Tibial nerve (tissue), 4 donors: ENCODE data around the gene MAPK8. TPM values are rescaled to one million over a fixed set of nuclear protein-coding genes. Genes with fewer than 3 reads are reported as not detected.

Experiments
- DNase-seq, 2 donors: peaks; one replicate each; pipeline ENCODE4 v3.0.0-alpha.2; 2019; ENCODE audit warnings: low spot score in 2 of 2
- H3K27ac ChIP-seq, 4 donors: fragments of 200-600 bp; sonication (generic) in 3 of 4; one replicate each; pipeline ENCODE4 v1.5.1; 2017 to 2019; ENCODE audit warnings: mild to moderate bottlenecking in 1 of 4
- H3K27me3 ChIP-seq, 2 donors: fragments of 200-600 bp; sonication (generic) in 1 of 2; one replicate each; pipeline versions ENCODE4 v1.5.1 to v1.6.0; 2017 to 2019
- H3K36me3 ChIP-seq, 3 donors: fragments of 200-600 bp; sonication (generic); one replicate each; pipeline ENCODE4 v1.5.1; 2018 to 2019
- H3K4me1 ChIP-seq, 4 donors: fragments of 200-600 bp; sonication (generic) in 3 of 4; one replicate each; pipeline ENCODE4 v1.5.1; 2017 to 2019
- H3K4me3 ChIP-seq, 4 donors: fragments of 200-600 bp; sonication (generic) in 3 of 4; one replicate each; pipeline ENCODE4 v1.5.1; 2017 to 2019; ENCODE audit warnings: mild to moderate bottlenecking in 1 of 4, moderate library complexity in 1 of 4
- H3K9me3 ChIP-seq, 4 donors: fragments of 200-600 bp; sonication (generic) in 3 of 4; one replicate each; pipeline ENCODE4 v1.5.1; 2017 to 2019
- CTCF ChIP-seq, 5 experiments: fragments of 200-600 bp in 3 of 5; fragments of 450-650 bp in 2 of 5; sonication (generic) in 3 of 5; IDR thresholded peaks; one replicate each; pipeline ENCODE4 v1.5.1; 2016 to 2019; ENCODE audit warnings: antibody characterized with exemption in 5 of 5, mild to moderate bottlenecking in 3 of 5, moderate library complexity in 2 of 5
- EP300 ChIP-seq, 2 donors: sonication (generic); formaldehyde crosslinking; IDR thresholded peaks; one replicate each; pipeline ENCODE4 v1.6.1; 2017; ENCODE audit warnings: antibody characterized with exemption in 2 of 2, mild to moderate bottlenecking in 1 of 2
- POLR2A ChIP-seq, 2 donors: fragments of 450-650 bp; IDR thresholded peaks; one replicate each; pipeline ENCODE4 v1.6.1; 2017; ENCODE audit warnings: antibody characterized with exemption in 2 of 2, mild to moderate bottlenecking in 2 of 2, moderate library complexity in 2 of 2
- WGBS, 2 donors: methylation state at CpG; one replicate each; pipeline ENCODE4 v1.1.5; 2018; 5-methylcytosine and 5-hydroxymethylcytosine counted together
- total RNA-seq, 4 donors: library from RNA; depleted of rRNA; stranded (reverse); fragments of >200 nt; gene quantifications; one replicate each; pipeline ENCODE4 v1.1.0, GENCODE V29; 2016

Gene MAPK8
- total RNA-seq, 4 donors from 2014 or later, result 53.4 to 65.6 (median 62.2) TPM

- Histone ChIP-seq H3K4me1 (peaks cover 0 to 6% (median 0%) of the 10 kb centered on the region in 4 donors), H3K27ac (no peak overlapping the region), H3K27me3 (no peaks in the 10 kb centered on the region), H3K36me3 (peaks cover 0 to 17% (median 0%) of the 10 kb centered on the region in 3 donors), H3K4me3 (no peak overlapping the region), H3K9me3 (no peaks in the 10 kb centered on the region)
- DNase-seq, result no peak
- TF ChIP-seq CTCF (IDR thresholded peaks at IDR 0.05), result no peak
- TF ChIP-seq POLR2A (IDR thresholded peaks at IDR 0.05), result no peak
- no peak for TF ChIP-seq EP300 (IDR thresholded peaks at IDR 0.05)
- 89 to 95% methylated on average over 5 of the region's 5 CpGs for WGBS, 2 donors
These were observed 25.8 kb downstream of the MAPK8 start for GRCh38 chr10:48332166-48332870.

GRCh38 chr10:48332871-48333216 lies 26.4 kb downstream of the MAPK8 start:
- Histone ChIP-seq H3K36me3 (peaks cover 0 to 17% (median 0%) of the 10 kb centered on the region in 3 donors), H3K27me3 (no peaks in the 10 kb centered on the region)

GRCh38 chr10:48333856-48334255 lies 27.4 kb downstream of the MAPK8 start:
- Histone ChIP-seq H3K36me3 (peaks cover 0 to 17% (median 0%) of the 10 kb centered on the region in 3 donors), H3K27me3 (no peaks in the 10 kb centered on the region), H3K4me1 (peaks cover 0 to 6% (median 0%) of the 10 kb centered on the region in 4 donors), H3K27ac (no peak overlapping the region), H3K4me3 (no peak overlapping the region), H3K9me3 (no peaks in the 10 kb centered on the region)
- 87 to 94% methylated on average over 2 to 5 of the region's 6 CpGs for WGBS, 2 donors
- TF ChIP-seq POLR2A (IDR thresholded peaks at IDR 0.05) (no peak), EP300 (IDR thresholded peaks at IDR 0.05) (no peak), CTCF (IDR thresholded peaks at IDR 0.05) (no peak)
- no peak for DNase-seq

More at GRCh38 chr10:48332871-48333216, 26.4 kb downstream of the MAPK8 start:
- no peak for DNase-seq
- Histone ChIP-seq H3K9me3 (no peaks in the 10 kb centered on the region), H3K27ac (no peak overlapping the region), H3K4me1 (peaks cover 0 to 6% (median 0%) of the 10 kb centered on the region in 4 donors), H3K4me3 (no peak overlapping the region)
- no peak for TF ChIP-seq EP300 (IDR thresholded peaks at IDR 0.05)
- 100% methylated on average over 1 of the region's 1 CpG for WGBS, 2 donors

DNA sequence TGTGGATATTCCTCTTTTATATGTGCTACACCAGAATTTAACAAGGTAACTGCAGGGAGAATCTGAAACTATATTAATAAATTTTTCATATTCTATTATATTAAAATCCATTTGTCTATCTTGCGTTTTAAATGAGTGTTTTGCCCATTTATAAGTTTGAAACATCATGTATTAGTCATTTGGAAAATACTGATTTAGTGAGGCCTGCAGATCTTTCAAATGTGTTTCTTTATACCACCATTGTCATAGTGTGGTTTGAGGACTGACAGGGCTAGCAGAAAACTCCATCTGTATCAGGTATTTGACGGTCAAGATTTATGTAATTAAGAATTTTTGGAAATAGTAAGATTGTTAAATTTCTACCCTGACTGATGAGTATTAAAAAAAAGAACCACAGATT lies 29.3 kb downstream of the MAPK8 start:
- Histone ChIP-seq H3K36me3 (peaks cover 0 to 13% (median 0%) of the 10 kb centered on the region in 3 donors), H3K4me1 (peaks cover 0 to 6% (median 0%) of the 10 kb centered on the region in 4 donors), H3K27ac (no peak overlapping the region), H3K9me3 (no peaks in the 10 kb centered on the region), H3K4me3 (no peak overlapping the region), H3K27me3 (no peaks in the 10 kb centered on the region)
- DNase-seq, result no peak
- 94 to 96% methylated on average over 2 of the region's 2 CpGs for WGBS, 2 donors
- no peak for TF ChIP-seq POLR2A (IDR thresholded peaks at IDR 0.05)
- no peak for TF ChIP-seq EP300 (IDR thresholded peaks at IDR 0.05)
- no peak for TF ChIP-seq CTCF (IDR thresholded peaks at IDR 0.05)

GRCh38 chr10:48336978-48337599 lies 30.6 kb downstream of the MAPK8 start:
- Histone ChIP-seq H3K36me3 (peaks cover 0 to 13% (median 0%) of the 10 kb centered on the region in 3 donors), H3K4me3 (no peak overlapping the region), H3K9me3 (no peaks in the 10 kb centered on the region), H3K4me1 (peaks cover 0 to under 1% (median 0%) of the 10 kb centered on the region in 4 donors), H3K27ac (no peak overlapping the region), H3K27me3 (no peaks in the 10 kb centered on the region)
- WGBS, 2 donors, result 92 to 94% methylated on average over 7 of the region's 7 CpGs
- DNase-seq, result no peak
- TF ChIP-seq EP300 (IDR thresholded peaks at IDR 0.05) (no peak), POLR2A (IDR thresholded peaks at IDR 0.05) (no peak), CTCF (IDR thresholded peaks at IDR 0.05) (no peak)
